Heart right ventricle (tissue), 16 donors: ENCODE results near the gene SPIN1. TPM values are rescaled to one million over a fixed set of nuclear protein-coding genes. Genes with fewer than 3 reads are reported as not detected.

Experiments used
- ATAC-seq, 8 donors: fragments of 200-7000 bp; cut with Tn5 transposase; one replicate each; pipeline ENCODE4 v1.9.1; 2020; ENCODE audit warnings: mild to moderate bottlenecking in 8 of 8, moderate library complexity in 8 of 8, moderate number of reproducible peaks in 1 of 8
- DNase-seq, 2 donors: peaks; one replicate each; pipeline ENCODE4 v3.0.0-alpha.2; 2020
- H3K27ac ChIP-seq, 10 donors: fragments of 200-600 bp; sonication (generic) in 2 of 10; one replicate each; pipeline versions ENCODE4 v1.5.0 to v1.8.0; 2020 to 2022; ENCODE audit warnings: mild to moderate bottlenecking in 3 of 10
- H3K27me3 ChIP-seq, 7 donors: fragments of 200-600 bp; one replicate each; pipeline ENCODE4 v1.8.0; 2021 to 2022; ENCODE audit warnings: mild to moderate bottlenecking in 2 of 7
- H3K36me3 ChIP-seq, 9 donors: fragments of 200-600 bp; sonication (generic) in 1 of 9; one replicate each; pipeline versions ENCODE4 v1.5.0 to v1.8.0; 2020 to 2022; ENCODE audit warnings: mild to moderate bottlenecking in 2 of 9
- H3K4me1 ChIP-seq, 9 donors: fragments of 200-600 bp; sonication (generic) in 1 of 9; one replicate each; pipeline versions ENCODE4 v1.5.0 to v1.8.0; 2020 to 2022; ENCODE audit warnings: mild to moderate bottlenecking in 4 of 9
- H3K4me3 ChIP-seq, 10 donors: fragments of 200-600 bp; sonication (generic) in 2 of 10; one replicate each; pipeline versions ENCODE4 v1.5.0 to v1.8.0; 2020 to 2022; ENCODE audit warnings: mild to moderate bottlenecking in 7 of 10, moderate library complexity in 2 of 10
- H3K9me3 ChIP-seq, 11 donors: fragments of 200-600 bp in 10 of 11; sonication (generic) in 2 of 11; one replicate each; pipeline versions ENCODE4 v1.5.0 to v1.8.0; 2013 to 2022; ENCODE audit warnings: mild to moderate bottlenecking in 2 of 11, control low read depth in 1 of 11, moderate library complexity in 1 of 11
- WGBS, 2 donors: extraction: QIAGEN DNeasy Blood & Tissue Kit; methylation state at CpG; one replicate each; pipeline ENCODE4 v1.1.7; 2013; ENCODE audit warnings: inconsistent platforms in 1 of 2; 5-methylcytosine and 5-hydroxymethylcytosine counted together
- intact Hi-C, 10 donors: fragments of 100-400 bp; cut with DNase I; formaldehyde crosslinking; loops; one replicate each; pipeline versions ENCODE4 v1.11.1 to v1.14.2; 2022
- polyA plus RNA-seq, 2 donors: library from polyadenylated mRNA; stranded (reverse); fragments of 200-250 nt; gene quantifications; one replicate each; pipeline ENCODE4 v1.2.3, GENCODE V29; 2013
- total RNA-seq, 10 donors: library from RNA; stranded (reverse); fragmentation: NEBNext Ultra II Directional in 3 of 10; extraction: Animal tissue kit (Norgen Biotek cat#: 25700) in 3 of 10; gene quantifications; one replicate each; pipeline versions ENCODE4 v1.2.1 to v1.2.4, GENCODE V29; 2021 to 2023
- TF ChIP-seq, protein P1 (sequence below), 9 donors: fragments of 200-600 bp; sonication (generic) in 2 of 9; IDR thresholded peaks; one replicate each; pipeline versions ENCODE4 v1.5.0 to v1.8.0; 2021 to 2022; ENCODE audit warnings: antibody characterized with exemption in 9 of 9, mild to moderate bottlenecking in 5 of 9, moderate library complexity in 1 of 9
- donor health status: Arrhythmogenic right ventricular cardiomyopathy.
- donor health status: ischemic (EF 13 %, LVEDD 7.1; RV severe dilation, severe dysfunction).
- donor health status: healthy with polysubstance abuse.
- donor health status: DM: no; HTN: yes; CAD: no.
- donor health status: DM: no; HTN: no; CAD: no.
- donor health status: ischemic (EF 25% LVEDD 6.9; RV normal size, moderate dysfunction).
- donor health status: ischemic (EF 25% LVEDD 5.7; RV mildly dilated, moderate dysfunction).
- donor health status: healthy.
- donor health status: DM: yes; HTN: yes; CAD: no.
- donor health status: Ischemic cardiomyopathy.
- donor health status: ischemic (EF 35%, LVEDD 5.7; RV mildly dilated, moderate dysfunction).
- donor health status: nonischemic (EF 11% LVEDD 7.7; RV severe dilation, severe dysfunction).
- donor health status: DM: yes; HTN: yes; CAD: no.
- donor health status: PGD.
- donor health status: ischemic (EF 29% LVEDD 5.4; RV normal size, mild dysfunction).
- donor health status: nonischemic (EF 23%, LVEDD 6.1; RV moderate dilation, normal function).

Gene SPIN1
- total and polyA plus RNA-seq, 12 donors, result 14.9 to 65.0 (median 50.3) TPM

DNA sequence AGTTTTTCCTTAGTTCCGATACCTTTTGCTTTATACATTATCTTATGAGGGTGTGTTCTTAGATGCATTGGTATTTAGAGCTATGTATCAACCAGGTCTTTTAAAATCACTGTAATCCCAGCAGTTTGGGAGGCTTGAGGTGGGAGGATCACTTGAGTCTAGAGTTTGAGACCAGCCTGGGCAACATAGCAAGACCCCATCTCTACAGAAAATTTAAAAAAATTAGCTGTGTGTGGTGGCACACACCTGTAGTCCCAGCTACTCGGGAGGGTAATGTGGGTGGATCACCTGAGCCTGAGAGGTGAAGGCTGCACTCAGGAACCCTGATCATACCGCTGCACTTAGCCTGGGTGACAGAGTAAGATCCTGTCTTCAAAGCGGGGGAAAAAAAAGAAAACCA lies 15.1 kb downstream of the SPIN1 start:
- Histone ChIP-seq H3K27ac (no peak overlapping the region), H3K4me3 (no peak overlapping the region), H3K9me3 (no peaks in the 10 kb centered on the region), H3K27me3 (no peaks in the 10 kb centered on the region), H3K36me3 (peaks cover 0 to 10% (median 0%) of the 10 kb centered on the region in 9 donors), H3K4me1 (peaks cover 0 to 26% (median 4%) of the 10 kb centered on the region in 9 donors)
- intact Hi-C loops, result no loop called here
- ATAC-seq (no peak), DNase-seq (no peak)
- WGBS, 2 donors, result 96 to 97% methylated on average over 4 of the region's 4 CpGs
- TF ChIP-seq, protein P1, sequence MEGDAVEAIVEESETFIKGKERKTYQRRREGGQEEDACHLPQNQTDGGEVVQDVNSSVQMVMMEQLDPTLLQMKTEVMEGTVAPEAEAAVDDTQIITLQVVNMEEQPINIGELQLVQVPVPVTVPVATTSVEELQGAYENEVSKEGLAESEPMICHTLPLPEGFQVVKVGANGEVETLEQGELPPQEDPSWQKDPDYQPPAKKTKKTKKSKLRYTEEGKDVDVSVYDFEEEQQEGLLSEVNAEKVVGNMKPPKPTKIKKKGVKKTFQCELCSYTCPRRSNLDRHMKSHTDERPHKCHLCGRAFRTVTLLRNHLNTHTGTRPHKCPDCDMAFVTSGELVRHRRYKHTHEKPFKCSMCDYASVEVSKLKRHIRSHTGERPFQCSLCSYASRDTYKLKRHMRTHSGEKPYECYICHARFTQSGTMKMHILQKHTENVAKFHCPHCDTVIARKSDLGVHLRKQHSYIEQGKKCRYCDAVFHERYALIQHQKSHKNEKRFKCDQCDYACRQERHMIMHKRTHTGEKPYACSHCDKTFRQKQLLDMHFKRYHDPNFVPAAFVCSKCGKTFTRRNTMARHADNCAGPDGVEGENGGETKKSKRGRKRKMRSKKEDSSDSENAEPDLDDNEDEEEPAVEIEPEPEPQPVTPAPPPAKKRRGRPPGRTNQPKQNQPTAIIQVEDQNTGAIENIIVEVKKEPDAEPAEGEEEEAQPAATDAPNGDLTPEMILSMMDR (IDR thresholded peaks at IDR 0.05), result no peak

DNA sequence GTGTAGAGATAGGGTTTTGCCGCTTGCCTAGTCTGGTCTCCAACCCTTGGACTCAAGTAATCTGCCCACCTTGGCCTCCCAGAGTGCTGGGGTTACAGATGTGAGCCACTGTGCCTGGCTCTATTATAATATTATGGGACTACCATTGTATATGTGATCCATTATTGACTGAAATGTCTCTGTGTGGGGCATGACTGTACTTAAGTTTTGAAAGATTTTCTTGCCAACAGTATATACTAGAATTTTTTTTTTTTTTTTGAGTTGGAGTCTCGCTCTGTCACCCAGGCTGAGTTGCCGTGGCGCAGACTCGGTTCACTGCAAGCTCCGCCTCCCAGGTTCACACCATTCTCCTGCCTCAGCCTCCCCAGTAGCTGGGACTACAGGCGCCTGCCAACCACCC lies 17.8 kb downstream of the SPIN1 start:
- no peak overlapping the region for H3K4me3 ChIP-seq
- DNase-seq (no peak), ATAC-seq (no peak)
- peaks cover 0 to 4% (median 0%) of the 10 kb centered on the region in 9 donors for H3K36me3 ChIP-seq
- no peaks in the 10 kb centered on the region for H3K27me3 ChIP-seq
- intact Hi-C loops, result no loop called here
- H3K27ac ChIP-seq, result no peak overlapping the region
- 97 to 98% methylated on average over 7 of the region's 7 CpGs for WGBS, 2 donors
- peaks cover 0 to 12% (median 3%) of the 10 kb centered on the region in 9 donors for H3K4me1 ChIP-seq
- H3K9me3 ChIP-seq, result no peaks in the 10 kb centered on the region
- TF ChIP-seq, protein P1 (IDR thresholded peaks at IDR 0.05), result no peak

DNA sequence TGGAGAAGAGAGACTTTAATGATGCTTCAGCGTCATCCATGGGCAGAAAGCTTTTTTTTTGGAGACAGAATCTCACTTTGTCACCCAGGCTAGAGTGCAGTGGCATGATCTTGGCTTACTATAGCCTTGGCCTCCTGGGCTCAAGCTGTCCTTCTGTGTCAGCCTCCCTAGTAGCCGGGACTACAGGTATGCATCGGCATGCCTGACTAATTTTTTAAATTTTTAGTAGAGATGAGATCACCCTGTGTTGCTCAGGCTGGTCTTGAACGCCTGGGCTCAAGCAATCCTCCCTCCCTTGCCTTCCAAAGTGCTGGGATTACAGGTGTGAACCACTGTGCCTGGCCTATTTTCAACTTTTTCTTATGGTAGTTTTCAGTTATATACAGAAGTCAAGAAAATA lies 23.2 kb downstream of the SPIN1 start:
- H3K4me1 ChIP-seq, result no peaks in the 10 kb centered on the region
- DNase-seq (no peak), ATAC-seq (no peak)
- H3K27me3 ChIP-seq, result no peaks in the 10 kb centered on the region
- intact Hi-C loops, result loop anchor here in 1 of 10 donors (10.0 kb wide), 1 partner anchor 123 kb away; the partner anchor contains the start of gene NXNL2
- WGBS, 2 donors, result 93 to 98% methylated on average over 4 of the region's 4 CpGs
- H3K4me3 ChIP-seq, result no peak overlapping the region
- H3K27ac ChIP-seq, result no peak overlapping the region
- H3K36me3 ChIP-seq, result peaks cover 0 to 17% (median 0%) of the 10 kb centered on the region in 9 donors
- H3K9me3 ChIP-seq, result peaks cover 0 to 22% (median 14%) of the 10 kb centered on the region in 11 donors
- TF ChIP-seq, protein P1 (IDR thresholded peaks at IDR 0.05), result no peak

DNA sequence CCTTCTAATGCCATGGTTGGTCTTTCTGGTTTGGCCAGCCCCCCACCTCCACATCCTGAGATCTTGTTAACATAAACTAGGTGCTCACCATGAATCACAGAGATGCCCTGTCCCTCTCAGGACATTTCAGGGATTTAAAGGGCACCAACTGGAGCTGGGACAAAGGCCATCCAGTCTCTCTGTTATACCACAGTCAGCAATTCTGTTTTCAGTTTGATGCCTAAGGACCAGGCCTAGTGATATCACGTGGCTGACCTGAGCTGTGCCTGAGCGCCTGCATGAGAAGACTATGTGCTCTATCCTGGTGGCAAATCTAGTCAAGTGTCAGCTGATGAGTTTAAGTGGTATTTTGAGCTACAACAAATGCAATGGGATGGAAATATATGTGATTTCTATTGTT lies 26.1 kb downstream of the SPIN1 start:
- no peaks in the 10 kb centered on the region for H3K4me1 ChIP-seq
- TF ChIP-seq, protein P1 (IDR thresholded peaks at IDR 0.05), result no peak
- peaks cover 0 to 44% (median 22%) of the 10 kb centered on the region in 11 donors for H3K9me3 ChIP-seq
- no peak overlapping the region for H3K27ac ChIP-seq
- no peak for ATAC-seq
- H3K36me3 ChIP-seq, result peaks cover 0 to 46% (median 4%) of the 10 kb centered on the region in 9 donors
- intact Hi-C loops, result loop anchor here in 1 of 10 donors (10.0 kb wide), 1 partner anchor 121 kb away; the partner anchor contains the start of gene NXNL2
- H3K27me3 ChIP-seq, result no peaks in the 10 kb centered on the region
- no peak for DNase-seq
- no peak overlapping the region for H3K4me3 ChIP-seq
- 94% methylated on average over 2 of the region's 2 CpGs for WGBS, 2 donors
